Erythroblast (primary cell): ENCODE results near the gene HES5.

Experiments used
- GATA1 ChIP-seq: IDR thresholded peaks from 2 replicates; pipeline ENCODE4 v1.6.1; 2011; ENCODE audit warnings: low read depth, mild to moderate bottlenecking, control low read depth, low read length, moderate library complexity
- POLR2A ChIP-seq: IDR thresholded peaks from 2 replicates; pipeline ENCODE4 v1.6.1; 2011; ENCODE audit warnings: mild to moderate bottlenecking, low read length

DNA sequence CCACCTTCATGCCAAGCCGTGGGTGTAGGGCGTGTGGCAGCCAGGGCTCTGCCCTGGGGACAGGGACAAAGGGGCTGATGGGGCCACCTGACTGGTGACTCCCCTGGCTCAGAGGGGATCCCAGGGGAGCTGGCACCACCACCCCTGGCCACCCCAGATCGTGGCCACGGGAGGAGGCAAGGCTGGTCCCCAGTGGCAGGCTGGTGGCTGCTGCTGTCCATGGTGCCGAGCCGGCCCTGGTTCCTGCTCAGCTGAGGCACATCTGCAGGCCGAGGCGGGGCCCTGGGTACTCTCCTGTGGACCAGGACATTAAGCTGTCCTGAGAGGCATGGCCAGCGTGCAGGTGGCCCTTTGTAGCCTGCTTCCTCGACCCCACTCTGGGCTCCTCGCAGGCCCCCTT lies 47.5 kb downstream of the HES5 start:
- TF ChIP-seq POLR2A (no peak), GATA1 (no peak)
